ENCODE data around the gene SLC66A3.

Gene SLC66A3

DNA sequence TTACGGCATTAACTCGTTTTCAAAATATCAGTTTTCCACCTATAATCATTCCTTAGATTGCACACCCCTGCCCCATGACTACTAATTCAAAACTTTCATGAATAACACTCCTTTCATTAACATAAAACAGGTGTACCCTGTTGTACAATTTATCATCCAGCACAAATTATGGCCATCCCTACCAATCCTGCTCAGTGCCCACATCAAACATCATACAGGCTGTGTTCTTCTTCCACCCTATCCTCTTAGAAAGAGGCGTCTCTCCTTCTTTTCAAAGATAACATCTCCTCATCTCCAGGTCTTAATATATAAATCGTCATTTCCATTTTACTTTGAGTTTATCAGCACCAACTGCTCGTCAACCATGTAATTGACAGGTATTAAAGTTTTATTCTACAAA, 67.6 kb downstream of the SLC66A3 start:
- Histone ChIP-seq H3K27me3 (ENCODE audit: insufficient read depth, low read length, poor library complexity, severe bottlenecking) (no peaks in the 10 kb centered on the region), H3K4me1 (ENCODE audit: insufficient read depth, low read length, poor library complexity, severe bottlenecking) (no peaks in the 10 kb centered on the region), H3K4me3 (ENCODE audit: low read length, poor library complexity, severe bottlenecking) (no peak overlapping the region), H3K36me3 (ENCODE audit: insufficient read depth, low read length) (peaks cover 74% of the 10 kb centered on the region), H4K20me1 (ENCODE audit: insufficient read depth, low read length, poor library complexity, severe bottlenecking) (peaks cover 4% of the 10 kb centered on the region), H3K9me2 (replicated peaks; ENCODE audit: low read depth, low read length) (no peaks in the 10 kb centered on the region), H3K4me2 (ENCODE audit: low read depth, low read length, poor library complexity, severe bottlenecking) (no peak overlapping the region), H3K79me2 (ENCODE audit: insufficient read depth, low read length) (peaks cover 3% of the 10 kb centered on the region; the same call in 1 of the 2 replicates), H2AFZ (ENCODE audit: low read length) (no peak overlapping the region), H3F3A (ENCODE audit: low read depth) (no peaks in the 10 kb centered on the region), H3K9ac (ENCODE audit: low read depth, low read length, poor library complexity, severe bottlenecking) (no peak overlapping the region), H3K9me3 (ENCODE audit: insufficient read depth, low read depth, low read length) (no peaks in the 10 kb centered on the region)
- no peak for TF ChIP-seq EZH2phosphoT487 (IDR thresholded peaks at IDR 0.05; ENCODE audit: borderline replicate concordance)
- TF ChIP-seq, protein P1, sequence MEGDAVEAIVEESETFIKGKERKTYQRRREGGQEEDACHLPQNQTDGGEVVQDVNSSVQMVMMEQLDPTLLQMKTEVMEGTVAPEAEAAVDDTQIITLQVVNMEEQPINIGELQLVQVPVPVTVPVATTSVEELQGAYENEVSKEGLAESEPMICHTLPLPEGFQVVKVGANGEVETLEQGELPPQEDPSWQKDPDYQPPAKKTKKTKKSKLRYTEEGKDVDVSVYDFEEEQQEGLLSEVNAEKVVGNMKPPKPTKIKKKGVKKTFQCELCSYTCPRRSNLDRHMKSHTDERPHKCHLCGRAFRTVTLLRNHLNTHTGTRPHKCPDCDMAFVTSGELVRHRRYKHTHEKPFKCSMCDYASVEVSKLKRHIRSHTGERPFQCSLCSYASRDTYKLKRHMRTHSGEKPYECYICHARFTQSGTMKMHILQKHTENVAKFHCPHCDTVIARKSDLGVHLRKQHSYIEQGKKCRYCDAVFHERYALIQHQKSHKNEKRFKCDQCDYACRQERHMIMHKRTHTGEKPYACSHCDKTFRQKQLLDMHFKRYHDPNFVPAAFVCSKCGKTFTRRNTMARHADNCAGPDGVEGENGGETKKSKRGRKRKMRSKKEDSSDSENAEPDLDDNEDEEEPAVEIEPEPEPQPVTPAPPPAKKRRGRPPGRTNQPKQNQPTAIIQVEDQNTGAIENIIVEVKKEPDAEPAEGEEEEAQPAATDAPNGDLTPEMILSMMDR (conservative IDR thresholded peaks at IDR 0.05; ENCODE audit: low read length): no peak

DNA sequence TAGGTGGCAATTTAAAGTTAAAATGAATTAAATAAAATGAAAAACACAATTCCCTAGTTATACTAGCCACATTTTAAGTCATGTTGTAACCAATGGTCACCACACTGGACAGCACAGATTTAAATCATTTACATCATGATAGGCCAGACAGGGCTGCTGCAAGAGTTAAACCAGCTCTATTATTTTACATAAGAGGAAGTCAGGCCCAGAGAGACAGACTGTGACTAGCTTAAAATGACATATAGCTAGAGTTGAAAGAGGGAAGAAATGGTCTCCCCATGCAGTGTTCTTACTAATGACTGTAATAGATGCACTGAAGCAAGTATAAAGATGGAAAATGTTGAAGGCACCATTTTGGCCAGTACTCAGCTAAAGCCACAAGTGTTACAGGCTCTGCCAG, 69.6 kb downstream of the SLC66A3 start:
- no peak overlapping the region for H2AFZ ChIP-seq (ENCODE audit: low read length)
- no peak overlapping the region for H3K4me2 ChIP-seq (ENCODE audit: low read depth, low read length, poor library complexity, severe bottlenecking)
- H3K27me3 ChIP-seq (ENCODE audit: insufficient read depth, low read length, poor library complexity, severe bottlenecking): no peaks in the 10 kb centered on the region
- H3K79me2 ChIP-seq (ENCODE audit: insufficient read depth, low read length): peaks cover 10% of the 10 kb centered on the region; the same call in 1 of the 2 replicates
- no peaks in the 10 kb centered on the region for H3F3A ChIP-seq (ENCODE audit: low read depth)
- H4K20me1 ChIP-seq (ENCODE audit: insufficient read depth, low read length, poor library complexity, severe bottlenecking): peaks cover 4% of the 10 kb centered on the region
- H3K4me1 ChIP-seq (ENCODE audit: insufficient read depth, low read length, poor library complexity, severe bottlenecking): no peaks in the 10 kb centered on the region
- no peaks in the 10 kb centered on the region for H3K9me3 ChIP-seq (ENCODE audit: insufficient read depth, low read depth, low read length)
- H3K36me3 ChIP-seq (ENCODE audit: insufficient read depth, low read length): peaks cover 57% of the 10 kb centered on the region
- TF ChIP-seq EZH2phosphoT487 (IDR thresholded peaks at IDR 0.05; ENCODE audit: borderline replicate concordance): no peak
- TF ChIP-seq, protein P1 (conservative IDR thresholded peaks at IDR 0.05; ENCODE audit: low read length): no peak
- no peak overlapping the region for H3K4me3 ChIP-seq (ENCODE audit: low read length, poor library complexity, severe bottlenecking)
- no peak overlapping the region for H3K9ac ChIP-seq (ENCODE audit: low read depth, low read length, poor library complexity, severe bottlenecking)
- no peaks in the 10 kb centered on the region for H3K9me2 ChIP-seq (replicated peaks; ENCODE audit: low read depth, low read length)

DNA sequence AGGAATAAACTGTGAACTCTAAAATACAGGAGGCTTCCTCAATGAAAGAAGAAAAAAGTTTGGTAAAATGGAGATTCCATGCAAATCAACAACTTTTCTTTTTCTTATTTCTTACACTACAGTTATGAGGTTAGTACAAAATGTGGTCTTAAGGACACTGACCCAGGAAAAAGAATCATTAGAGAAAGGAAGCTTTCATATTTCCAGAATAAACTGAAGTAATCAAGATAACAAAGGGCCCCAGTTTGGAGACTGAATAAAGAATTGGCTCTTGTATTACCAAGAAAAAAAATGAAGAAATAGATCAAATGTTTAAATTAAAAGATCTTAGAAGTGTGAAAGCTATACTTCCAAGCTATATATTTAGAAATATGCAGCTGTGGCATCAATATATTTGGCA, 72.3 kb downstream of the SLC66A3 start:
- Histone ChIP-seq H3K79me2 (ENCODE audit: insufficient read depth, low read length) (peaks cover 16% of the 10 kb centered on the region; the same call in 1 of the 2 replicates), H3F3A (ENCODE audit: low read depth) (no peaks in the 10 kb centered on the region), H2AFZ (ENCODE audit: low read length) (no peak overlapping the region), H3K9ac (ENCODE audit: low read depth, low read length, poor library complexity, severe bottlenecking) (no peak overlapping the region), H3K9me2 (replicated peaks; ENCODE audit: low read depth, low read length) (no peaks in the 10 kb centered on the region), H3K4me2 (ENCODE audit: low read depth, low read length, poor library complexity, severe bottlenecking) (no peak overlapping the region), H3K4me1 (ENCODE audit: insufficient read depth, low read length, poor library complexity, severe bottlenecking) (no peaks in the 10 kb centered on the region), H3K27me3 (ENCODE audit: insufficient read depth, low read length, poor library complexity, severe bottlenecking) (no peaks in the 10 kb centered on the region), H3K36me3 (ENCODE audit: insufficient read depth, low read length) (peaks cover 50% of the 10 kb centered on the region; the same call in 1 of the 2 replicates), H3K9me3 (ENCODE audit: insufficient read depth, low read depth, low read length) (no peaks in the 10 kb centered on the region), H4K20me1 (ENCODE audit: insufficient read depth, low read length, poor library complexity, severe bottlenecking) (peaks cover 4% of the 10 kb centered on the region), H3K4me3 (ENCODE audit: low read length, poor library complexity, severe bottlenecking) (no peak overlapping the region)
- TF ChIP-seq EZH2phosphoT487 (IDR thresholded peaks at IDR 0.05; ENCODE audit: borderline replicate concordance): no peak
- TF ChIP-seq, protein P1 (conservative IDR thresholded peaks at IDR 0.05; ENCODE audit: low read length): no peak
